BLaER1 treated with 17β-estradiol and CSF1 and Interleukin-3, amounts not matched to agents 10 nM and 100 nM (cell line): ENCODE measurements around the gene RAB34.

Experiments used
- H3K27ac ChIP-seq, 11 experiments: shearing (Covaris generic); formaldehyde crosslinking; 2 replicates each; pipeline ENCODE4 v1.8.1; 2022
- H3K27me3 ChIP-seq, 11 experiments: shearing (Covaris generic); formaldehyde crosslinking; 2 replicates each; pipeline ENCODE4 v1.8.1; 2022
- H3K36me3 ChIP-seq, 11 experiments: shearing (Covaris generic); formaldehyde crosslinking; 2 replicates each; pipeline ENCODE4 v1.8.1; 2022
- H3K4me1 ChIP-seq, 10 experiments: shearing (Covaris generic); formaldehyde crosslinking; 2 replicates each; pipeline ENCODE4 v1.8.1; 2022
- H3K4me2 ChIP-seq, 11 experiments: shearing (Covaris generic); formaldehyde crosslinking; 2 replicates each; pipeline ENCODE4 v1.8.1; 2022
- H3K4me3 ChIP-seq, 10 experiments: shearing (Covaris generic); formaldehyde crosslinking; 2 replicates each; pipeline ENCODE4 v1.8.1; 2022
- H3K9ac ChIP-seq, 11 experiments: shearing (Covaris generic); formaldehyde crosslinking; 2 replicates each; pipeline ENCODE4 v1.8.1; 2022
- H3K9me3 ChIP-seq, 11 experiments: shearing (Covaris generic); formaldehyde crosslinking; replicated peaks in 1 of 11; 2 replicates each; pipeline ENCODE4 v1.8.1; 2022
- H4K20me1 ChIP-seq, 11 experiments: shearing (Covaris generic); formaldehyde crosslinking; 2 replicates each; pipeline ENCODE4 v1.8.1; 2022
- Cebpa-rat ChIP-seq, 11 experiments: shearing (Covaris generic); IDR thresholded peaks; 2 replicates each; pipeline ENCODE4 v1.8.1; 2022

RAB34 gene

DNA sequence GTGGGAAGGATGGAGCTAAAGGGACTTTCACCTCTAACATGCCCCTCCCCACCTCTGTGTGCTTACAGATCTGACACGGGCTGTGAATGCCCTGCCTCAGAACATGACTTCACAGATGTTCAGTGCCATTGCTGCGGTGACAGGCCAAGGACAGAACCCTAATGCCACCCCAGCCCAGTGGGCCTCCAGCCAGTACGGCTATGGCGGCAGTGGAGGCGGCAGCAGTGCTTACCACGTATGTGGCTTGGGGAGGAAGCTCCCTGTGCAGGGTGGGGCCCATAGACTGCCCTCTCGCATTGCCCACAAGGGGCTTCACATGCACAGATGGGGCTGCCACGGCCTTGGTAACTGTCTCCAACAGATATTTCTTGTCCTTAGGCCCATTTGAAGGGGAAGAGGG lies 17.4 kb downstream of the RAB34 start:
- peaks cover 0 to 13% (median 2%) of the 10 kb centered on the region in 10 experiments; a peak in 6 of 20 replicates for H3K4me1 ChIP-seq
- H3K4me3 ChIP-seq = no peak overlapping the region
- no peaks in the 10 kb centered on the region for H3K27me3 ChIP-seq
- H3K9me3 ChIP-seq = no peaks in the 10 kb centered on the region
- H4K20me1 ChIP-seq = peaks cover 0 to 98% (median 31%) of the 10 kb centered on the region in 11 experiments; a peak in 14 of 22 replicates
- TF ChIP-seq Cebpa-rat (IDR thresholded peaks at IDR 0.05) = no peak
- H3K27ac ChIP-seq = no peak overlapping the region
- no peak overlapping the region for H3K4me2 ChIP-seq
- H3K36me3 ChIP-seq = peaks cover 95 to 100% (median 98%) of the 10 kb centered on the region in 11 experiments
- H3K9ac ChIP-seq = no peak overlapping the region

DNA sequence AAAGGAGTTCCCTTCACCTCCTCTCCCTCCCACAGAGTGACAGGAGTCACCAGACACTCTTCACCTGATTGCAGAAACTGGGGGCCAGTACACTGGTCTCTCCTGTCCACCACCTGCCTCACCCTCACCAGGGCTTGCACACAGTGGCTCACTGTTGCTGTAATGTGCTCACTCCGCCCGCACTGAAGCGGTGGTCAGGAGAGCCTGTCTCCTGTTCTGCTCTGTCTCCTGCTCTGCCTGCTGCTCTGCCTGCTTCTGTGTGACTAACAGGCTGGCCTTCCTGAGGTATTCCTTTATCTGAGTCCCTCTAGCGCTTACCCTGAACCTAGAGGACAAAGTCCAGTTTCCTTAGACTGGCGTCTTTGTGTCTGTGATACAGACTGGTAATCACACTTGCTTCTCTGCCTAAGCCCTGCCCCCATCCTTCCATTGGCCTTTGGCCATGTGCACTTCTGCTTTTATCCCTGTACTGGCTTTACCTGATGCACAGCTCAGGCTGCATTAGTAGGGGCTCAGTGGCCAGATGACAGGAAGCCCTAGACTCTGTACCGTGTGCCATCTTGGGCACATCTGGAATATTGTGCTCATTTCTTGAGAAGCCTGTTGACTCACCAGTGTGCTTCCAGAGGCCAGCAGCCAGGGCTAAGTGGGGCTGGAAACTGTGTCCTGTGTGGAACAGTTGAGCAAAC lies 19.3 kb downstream of the RAB34 start:
- no peak overlapping the region for H3K27ac ChIP-seq
- no peak overlapping the region for H3K4me2 ChIP-seq
- TF ChIP-seq Cebpa-rat (IDR thresholded peaks at IDR 0.05) = no peak
- peaks cover 0 to 90% (median 15%) of the 10 kb centered on the region in 11 experiments; a peak in 13 of 22 replicates for H4K20me1 ChIP-seq
- H3K4me1 ChIP-seq = no peaks in the 10 kb centered on the region
- no peak overlapping the region for H3K4me3 ChIP-seq
- no peaks in the 10 kb centered on the region for H3K9me3 ChIP-seq
- H3K9ac ChIP-seq = peak overlapping the region in 1 of 11 experiments; percentile 14; a peak in 1 of 22 replicates
- no peaks in the 10 kb centered on the region for H3K27me3 ChIP-seq
- peaks cover 100% of the 10 kb centered on the region in 11 experiments for H3K36me3 ChIP-seq

DNA sequence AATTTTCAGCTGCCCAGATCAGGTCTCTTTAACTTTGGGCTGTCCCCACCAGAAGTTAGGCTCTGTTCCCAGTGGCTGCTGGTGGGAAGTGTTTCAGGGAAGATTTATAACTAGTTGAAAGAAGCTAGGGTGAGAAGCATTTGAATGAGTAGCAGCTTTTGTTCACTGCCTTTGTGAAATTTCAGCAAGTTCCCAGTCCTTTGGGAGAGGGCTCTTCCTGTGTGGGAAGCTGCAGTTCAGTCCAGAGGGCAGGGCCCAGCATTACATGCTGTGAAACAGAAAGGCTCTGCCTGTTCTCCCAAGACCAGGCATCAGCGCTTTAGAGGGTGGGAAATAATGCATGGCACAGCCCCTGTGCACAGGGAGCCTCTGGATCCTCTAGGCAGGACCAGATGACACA lies 23.8 kb downstream of the RAB34 start:
- Histone ChIP-seq H3K4me2 (no peak overlapping the region), H3K4me1 (no peaks in the 10 kb centered on the region), H3K9ac (no peak overlapping the region), H3K9me3 (no peaks in the 10 kb centered on the region), H4K20me1 (peaks cover 0 to 55% (median 0%) of the 10 kb centered on the region in 11 experiments; a peak in 8 of 22 replicates), H3K36me3 (peaks cover 96 to 100% (median 100%) of the 10 kb centered on the region in 11 experiments), H3K27me3 (no peaks in the 10 kb centered on the region), H3K4me3 (no peak overlapping the region), H3K27ac (no peak overlapping the region)
- TF ChIP-seq Cebpa-rat (IDR thresholded peaks at IDR 0.05) = no peak

DNA sequence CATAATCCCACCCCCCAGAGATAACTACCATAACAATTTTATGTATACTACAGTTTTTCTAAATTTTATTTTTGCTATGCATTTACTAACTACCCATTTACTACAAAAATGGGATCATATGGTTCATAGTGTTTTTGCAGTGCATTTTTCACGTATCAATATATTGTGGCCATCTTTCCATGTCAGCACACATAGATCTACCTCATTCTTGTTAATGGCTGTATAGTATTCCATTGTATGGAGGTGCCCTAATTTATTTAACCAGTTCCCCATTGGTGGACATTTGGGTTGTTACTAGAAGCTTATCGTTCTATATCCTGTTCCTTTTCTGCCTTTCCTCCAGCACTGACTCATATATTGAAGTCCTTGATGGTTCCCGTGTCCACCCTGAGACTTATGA lies 28.7 kb downstream of the RAB34 start:
- Histone ChIP-seq H3K4me1 (peaks cover 0 to 11% (median 4%) of the 10 kb centered on the region in 10 experiments; a peak in 7 of 20 replicates), H3K9ac (no peak overlapping the region), H3K27me3 (no peaks in the 10 kb centered on the region), H3K4me2 (no peak overlapping the region), H3K36me3 (peaks cover 96 to 100% (median 100%) of the 10 kb centered on the region in 11 experiments), H3K9me3 (no peaks in the 10 kb centered on the region), H3K4me3 (no peak overlapping the region), H4K20me1 (peaks cover 0 to 27% (median 4%) of the 10 kb centered on the region in 11 experiments; a peak in 8 of 22 replicates), H3K27ac (no peak overlapping the region)
- no peak for TF ChIP-seq Cebpa-rat (IDR thresholded peaks at IDR 0.05)

DNA sequence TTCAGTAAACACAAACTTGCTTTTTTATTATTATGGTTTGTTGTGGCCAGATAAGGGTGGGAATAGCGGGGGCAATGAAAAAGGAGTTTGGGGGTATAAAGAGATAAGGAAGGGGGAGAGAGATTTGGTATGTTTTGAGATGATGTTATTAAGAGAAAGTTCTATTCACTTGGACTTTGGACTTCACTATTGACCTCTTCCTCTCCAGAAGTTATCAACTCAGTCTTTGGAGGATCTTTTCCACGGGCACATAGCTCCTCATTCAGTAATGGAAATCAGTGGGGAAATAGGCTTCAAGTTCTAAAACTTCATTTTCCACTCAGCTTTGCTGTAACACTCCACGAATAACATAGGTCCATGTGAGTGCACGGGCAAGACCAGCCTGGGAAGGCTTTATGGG lies 29.2 kb downstream of the RAB34 start:
- no peaks in the 10 kb centered on the region for H3K27me3 ChIP-seq
- no peak overlapping the region for H3K27ac ChIP-seq
- peaks cover 96 to 100% (median 100%) of the 10 kb centered on the region in 11 experiments for H3K36me3 ChIP-seq
- H3K4me2 ChIP-seq = no peak overlapping the region
- H3K4me1 ChIP-seq = peaks cover 0 to 11% (median 4%) of the 10 kb centered on the region in 10 experiments; a peak in 7 of 20 replicates
- no peak overlapping the region for H3K9ac ChIP-seq
- H3K9me3 ChIP-seq = no peaks in the 10 kb centered on the region
- TF ChIP-seq Cebpa-rat (IDR thresholded peaks at IDR 0.05) = no peak
- H4K20me1 ChIP-seq = peaks cover 0 to 26% (median 4%) of the 10 kb centered on the region in 11 experiments; a peak in 8 of 22 replicates
- H3K4me3 ChIP-seq = no peak overlapping the region

DNA sequence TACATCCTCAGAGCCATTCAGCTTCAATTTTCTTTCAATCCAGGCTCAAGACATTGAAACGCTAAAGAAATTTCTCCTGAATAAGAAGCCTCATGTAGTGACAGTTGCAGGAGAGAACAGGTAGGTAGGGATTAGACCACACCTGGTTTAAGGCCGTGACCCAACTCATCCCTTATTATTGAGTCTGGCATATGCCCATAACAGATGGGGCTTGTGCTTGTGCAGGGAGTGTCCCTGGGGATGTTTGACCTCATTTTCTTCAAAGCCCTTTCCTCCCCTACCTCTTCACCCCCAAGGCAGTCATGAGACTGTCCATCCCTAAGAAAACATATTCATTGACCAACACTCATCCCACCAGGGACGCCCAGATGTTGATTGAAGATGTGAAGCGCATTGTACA lies 31.4 kb downstream of the RAB34 start:
- peaks cover 0 to 11% (median 4%) of the 10 kb centered on the region in 10 experiments; a peak in 7 of 20 replicates for H3K4me1 ChIP-seq
- H3K9me3 ChIP-seq = no peaks in the 10 kb centered on the region
- no peak overlapping the region for H3K4me3 ChIP-seq
- H3K27me3 ChIP-seq = no peaks in the 10 kb centered on the region
- H3K36me3 ChIP-seq = peaks cover 99 to 100% (median 100%) of the 10 kb centered on the region in 11 experiments
- peaks cover 0 to 48% (median 7%) of the 10 kb centered on the region in 11 experiments; a peak in 9 of 22 replicates for H4K20me1 ChIP-seq
- no peak overlapping the region for H3K4me2 ChIP-seq
- H3K27ac ChIP-seq = no peak overlapping the region
- no peak overlapping the region for H3K9ac ChIP-seq
- TF ChIP-seq Cebpa-rat (IDR thresholded peaks at IDR 0.05) = no peak

DNA sequence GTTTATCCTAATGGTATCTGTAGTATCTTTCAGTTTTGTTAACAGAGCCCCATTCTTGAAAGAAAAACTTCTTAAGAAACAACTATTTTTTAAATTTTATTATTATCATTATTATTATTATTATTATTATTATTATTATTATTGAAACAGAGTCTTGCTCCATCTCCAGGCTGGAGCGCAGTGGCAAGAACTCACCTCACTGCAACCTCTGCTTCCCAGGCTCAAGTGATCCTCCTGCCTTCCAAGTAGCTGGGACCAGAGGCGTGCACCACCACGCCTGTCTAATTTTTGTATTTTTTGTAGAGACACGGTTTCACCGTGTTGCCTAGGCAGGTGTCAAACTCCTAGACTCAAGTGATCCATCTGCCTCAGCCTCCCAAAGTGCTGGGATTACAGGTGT lies 32.3 kb downstream of the RAB34 start:
- Histone ChIP-seq H4K20me1 (peaks cover 0 to 53% (median 7%) of the 10 kb centered on the region in 11 experiments; a peak in 9 of 22 replicates), H3K27ac (no peak overlapping the region), H3K9me3 (no peaks in the 10 kb centered on the region), H3K4me1 (peaks cover 0 to 11% (median 4%) of the 10 kb centered on the region in 10 experiments; a peak in 7 of 20 replicates), H3K4me2 (no peak overlapping the region), H3K9ac (peak overlapping the region in 2 of 11 experiments; percentile 7 to 53; a peak in 2 of 22 replicates), H3K36me3 (peaks cover 99 to 100% (median 100%) of the 10 kb centered on the region in 11 experiments), H3K4me3 (no peak overlapping the region), H3K27me3 (no peaks in the 10 kb centered on the region)
- TF ChIP-seq Cebpa-rat (IDR thresholded peaks at IDR 0.05) = no peak

DNA sequence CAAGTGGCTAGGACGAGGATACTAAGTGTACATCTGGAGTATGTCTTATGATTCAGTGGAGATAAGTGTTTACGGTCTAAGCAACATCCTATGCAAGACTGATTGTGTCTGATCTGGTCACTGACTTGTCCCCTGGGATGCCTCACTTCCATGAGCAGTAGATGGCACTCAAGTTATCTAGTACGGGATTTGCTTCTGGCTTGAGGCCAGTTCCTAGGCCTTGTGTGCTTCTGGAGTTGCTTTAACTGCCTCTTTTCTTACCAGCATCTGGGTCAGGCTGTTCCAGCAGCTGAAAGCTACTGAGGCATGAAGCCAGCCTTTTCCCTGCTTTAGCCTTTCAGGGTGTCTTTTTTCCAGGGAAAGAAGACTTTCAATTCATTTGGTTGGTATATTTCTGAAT lies 32.7 kb downstream of the RAB34 start:
- TF ChIP-seq Cebpa-rat (IDR thresholded peaks at IDR 0.05) = no peak
- peaks cover 0 to 53% (median 7%) of the 10 kb centered on the region in 11 experiments; a peak in 9 of 22 replicates for H4K20me1 ChIP-seq
- no peaks in the 10 kb centered on the region for H3K27me3 ChIP-seq
- H3K4me3 ChIP-seq = no peak overlapping the region
- peaks cover 99 to 100% (median 100%) of the 10 kb centered on the region in 11 experiments for H3K36me3 ChIP-seq
- H3K4me1 ChIP-seq = peaks cover 0 to 11% (median 4%) of the 10 kb centered on the region in 10 experiments; a peak in 7 of 20 replicates
- 0 out of 22 replicates have a peak overlapping the region, but pooled peaks of 2 of the 11 experiments have one; percentile 2 for H3K4me2 ChIP-seq
- no peaks in the 10 kb centered on the region for H3K9me3 ChIP-seq
- H3K27ac ChIP-seq = no peak overlapping the region
- H3K9ac ChIP-seq = peak overlapping the region in 5 of 11 experiments; percentile 7 to 53 (median 39); a peak in 4 of 22 replicates

DNA sequence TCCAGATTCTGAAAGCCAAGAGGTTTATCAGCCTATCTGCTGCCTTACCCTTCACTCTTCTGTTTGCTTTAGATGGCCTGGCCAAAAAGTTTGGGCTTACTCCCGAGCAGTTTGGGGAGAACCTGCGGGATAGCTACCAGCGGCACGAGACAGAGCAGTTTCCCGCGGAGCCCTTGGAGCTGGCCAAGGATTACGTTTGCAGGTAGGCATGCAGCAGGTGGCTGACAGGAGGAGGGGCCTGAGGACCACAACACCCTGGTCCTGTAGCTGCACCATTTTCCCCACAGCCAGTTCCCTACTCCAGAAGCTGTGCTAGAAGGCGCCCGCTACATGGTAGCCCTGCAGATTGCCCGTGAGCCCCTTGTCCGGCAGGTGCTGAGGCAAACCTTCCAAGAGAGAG lies 35.0 kb downstream of the RAB34 start:
- H3K9ac ChIP-seq = no peak overlapping the region
- no peak overlapping the region for H3K27ac ChIP-seq
- peaks cover 0 to 11% (median 4%) of the 10 kb centered on the region in 10 experiments; a peak in 7 of 20 replicates for H3K4me1 ChIP-seq
- no peak for TF ChIP-seq Cebpa-rat (IDR thresholded peaks at IDR 0.05)
- H3K27me3 ChIP-seq = no peaks in the 10 kb centered on the region
- peaks cover 0 to 44% (median 4%) of the 10 kb centered on the region in 11 experiments; a peak in 10 of 22 replicates for H4K20me1 ChIP-seq
- no peak overlapping the region for H3K4me3 ChIP-seq
- no peaks in the 10 kb centered on the region for H3K9me3 ChIP-seq
- H3K4me2 ChIP-seq = no peak overlapping the region
- peaks cover 99 to 100% (median 100%) of the 10 kb centered on the region in 11 experiments for H3K36me3 ChIP-seq
